DND-41 (cell line): Measurements from ENCODE around the gene FEM1A.

Source experiments
- ATAC-seq: fragments of 200-7000 bp; cut with Tn5 transposase; 3 replicates; pipeline ENCODE4 v1.9.1; 2021; ENCODE audit warnings: low read depth; ENCODE audit not compliant: insufficient read depth
- DNase-seq: peaks from one replicate; pipeline ENCODE4 v3.0.0-alpha.2; 2020
- H2AFZ ChIP-seq: 2 replicates; pipeline ENCODE4 v1.6.0; 2012; ENCODE audit warnings: low read depth, low read length
- H3K27ac ChIP-seq: 2 replicates; pipeline ENCODE4 v1.5.1; 2012; ENCODE audit warnings: low read length, inconsistent platforms
- H3K27me3 ChIP-seq: fragments of 200-600 bp; sonication (generic); 2 replicates; pipeline ENCODE4 v1.6.0; 2012; ENCODE audit warnings: low read length, mild to moderate bottlenecking, inconsistent platforms; ENCODE audit not compliant: insufficient read depth, poor library complexity
- H3K36me3 ChIP-seq: 2 replicates; pipeline ENCODE4 v1.5.1; 2012; ENCODE audit warnings: low read length, inconsistent platforms; ENCODE audit not compliant: insufficient read depth
- H3K4me1 ChIP-seq: 2 replicates; pipeline ENCODE4 v1.5.1; 2012; ENCODE audit warnings: mild to moderate bottlenecking, low read length; ENCODE audit not compliant: insufficient read depth
- H3K4me2 ChIP-seq: 2 replicates; pipeline ENCODE4 v1.6.0; 2012; ENCODE audit warnings: mild to moderate bottlenecking, moderate library complexity, low read length, inconsistent platforms; ENCODE audit not compliant: insufficient read depth
- H3K4me3 ChIP-seq, 2 experiments: fragments of 200-600 bp in 1 of 2; shearing (Covaris generic) in 1 of 2; 2 replicates each; pipeline ENCODE4 v1.5.1; 2012 to 2016; ENCODE audit warnings: inconsistent platforms in 2 of 2, low read length in 2 of 2, mild to moderate bottlenecking in 2 of 2, low read depth in 1 of 2, moderate library complexity in 1 of 2
- H3K79me2 ChIP-seq: 2 replicates; pipeline ENCODE4 v1.6.0; 2012; ENCODE audit warnings: low read length, inconsistent platforms; ENCODE audit not compliant: insufficient read depth
- H3K9ac ChIP-seq: 2 replicates; pipeline ENCODE4 v1.6.0; 2012; ENCODE audit warnings: low read depth, mild to moderate bottlenecking, inconsistent platforms, low read length, moderate library complexity
- H3K9me3 ChIP-seq: 2 replicates; pipeline ENCODE4 v1.5.1; 2012; ENCODE audit warnings: low read length, moderate library complexity, mild to moderate bottlenecking, inconsistent platforms; ENCODE audit not compliant: insufficient read depth, severe bottlenecking
- H4K20me1 ChIP-seq: 2 replicates; pipeline ENCODE4 v1.6.0; 2012; ENCODE audit warnings: low read length; ENCODE audit not compliant: insufficient read depth
- CTCF ChIP-seq: IDR thresholded peaks from 2 replicates; pipeline ENCODE4 v1.5.1; 2012; ENCODE audit warnings: borderline replicate concordance, low read length, moderate library complexity, mild to moderate bottlenecking; ENCODE audit not compliant: poor library complexity, severe bottlenecking; ENCODE audit errors: extremely low read depth
- EZH2 ChIP-seq: IDR thresholded peaks from 3 replicates; pipeline ENCODE4 v1.6.1; 2012; ENCODE audit warnings: borderline replicate concordance, low read depth, mild to moderate bottlenecking, moderate library complexity, low read length, inconsistent platforms; ENCODE audit not compliant: severe bottlenecking

The FEM1A gene

GRCh38 chr19:4814625-4815425 is 23.3 kb downstream of the FEM1A start:
- peak overlapping the region; percentile 69 for H3K4me2 ChIP-seq
- H3K4me3 ChIP-seq: peak overlapping the region in 1 of 2 experiments; percentile 53; a peak in 2 of 4 replicates
- H3K36me3 ChIP-seq: peaks cover 34% of the 10 kb centered on the region
- DNase-seq (no peak), ATAC-seq (no peak)
- no peaks in the 10 kb centered on the region for H3K9me3 ChIP-seq
- TF ChIP-seq CTCF: no peak
- TF ChIP-seq EZH2: no peak
- no peak overlapping the region for H3K9ac ChIP-seq
- no peaks in the 10 kb centered on the region for H3K79me2 ChIP-seq
- peak overlapping the region; percentile 83 for H2AFZ ChIP-seq
- peaks cover 12% of the 10 kb centered on the region for H3K4me1 ChIP-seq
- H3K27me3 ChIP-seq: no peaks in the 10 kb centered on the region
- no peak overlapping the region for H3K27ac ChIP-seq
- H4K20me1 ChIP-seq: no peaks in the 10 kb centered on the region

- H3K4me1 ChIP-seq: peaks cover 12% of the 10 kb centered on the region
- peak overlapping the region; percentile 83 for H2AFZ ChIP-seq
- no peaks in the 10 kb centered on the region for H3K27me3 ChIP-seq
- peak overlapping the region; percentile 38; the same call in 1 of the 2 replicates for H3K9ac ChIP-seq
- H3K27ac ChIP-seq: peak overlapping the region; percentile 72
- H3K79me2 ChIP-seq: no peaks in the 10 kb centered on the region
- H3K36me3 ChIP-seq: peaks cover 34% of the 10 kb centered on the region
- peak overlapping the region in 1 of 2 experiments; percentile 53; a peak in 2 of 4 replicates for H3K4me3 ChIP-seq
- no peak for TF ChIP-seq EZH2
- no peak for TF ChIP-seq CTCF
- peak overlapping the region; percentile 69 for H3K4me2 ChIP-seq
- no peaks in the 10 kb centered on the region for H4K20me1 ChIP-seq
- H3K9me3 ChIP-seq: no peaks in the 10 kb centered on the region
- DNase-seq (peak; percentile 92), ATAC-seq (peak; percentile 96)
Observed at GRCh38 chr19:4815426-4816201, 24.1 kb downstream of the FEM1A start.

- no peak for DNase-seq
- no peaks in the 10 kb centered on the region for H4K20me1 ChIP-seq
- no peaks in the 10 kb centered on the region for H3K9me3 ChIP-seq
- no peaks in the 10 kb centered on the region; the same call in 1 of the 2 replicates for H3K79me2 ChIP-seq
- peaks cover 34% of the 10 kb centered on the region for H3K36me3 ChIP-seq
- peak overlapping the region; percentile 38; the same call in 1 of the 2 replicates for H3K9ac ChIP-seq
- peak overlapping the region; percentile 69 for H3K4me2 ChIP-seq
- no peaks in the 10 kb centered on the region for H3K27me3 ChIP-seq
- H3K4me1 ChIP-seq: peaks cover 12% of the 10 kb centered on the region
- no peak for TF ChIP-seq CTCF
- TF ChIP-seq EZH2: no peak
- no peak for ATAC-seq
- H2AFZ ChIP-seq: peak overlapping the region; percentile 83
- H3K4me3 ChIP-seq: peak overlapping the region in 1 of 2 experiments; percentile 28; a peak in 2 of 4 replicates
- peak overlapping the region; percentile 72 for H3K27ac ChIP-seq
Observed at GRCh38 chr19:4816202-4816949, 24.8 kb downstream of the FEM1A start.
